Spinal cord (tissue), 10 donors: ENCODE results near the gene KCNQ5. TPM values are rescaled to one million over a fixed set of nuclear protein-coding genes. Genes with fewer than 3 reads are reported as not detected.

Source experiments
- DNase-seq, 6 donors: peaks; one replicate each; pipeline versions ENCODE4 v3.0.0 to v3.0.0-alpha.2; 2013 to 2015; ENCODE audit warnings: low spot score in 6 of 6, low read depth in 4 of 6
- H3K27ac ChIP-seq: one replicate; pipeline ENCODE4 v1.5.1; 2013; ENCODE audit warnings: low read depth, low read length, control low read depth
- H3K27me3 ChIP-seq: one replicate; pipeline ENCODE4 v1.6.1; 2013; ENCODE audit warnings: low read length; ENCODE audit not compliant: control insufficient read depth, insufficient read depth
- H3K36me3 ChIP-seq: one replicate; pipeline ENCODE4 v1.6.1; 2013; ENCODE audit warnings: low read length; ENCODE audit not compliant: control insufficient read depth, insufficient read depth
- H3K4me1 ChIP-seq: one replicate; pipeline ENCODE4 v1.6.1; 2013; ENCODE audit warnings: low read length; ENCODE audit not compliant: control insufficient read depth, insufficient read depth
- H3K4me3 ChIP-seq: one replicate; pipeline ENCODE4 v1.5.1; 2013; ENCODE audit warnings: low read depth, low read length, control low read depth
- H3K9me3 ChIP-seq: one replicate; pipeline ENCODE4 v1.6.1; 2013; ENCODE audit warnings: low read length; ENCODE audit not compliant: control insufficient read depth, insufficient read depth
- WGBS: methylation state at CpG from one replicate; pipeline ENCODE4 v1.1.5; 2013; ENCODE audit warnings: missing lambda C conversion rate; ENCODE audit not compliant: insufficient coverage; 5-methylcytosine and 5-hydroxymethylcytosine counted together
- polyA plus RNA-seq, 2 donors: library from polyadenylated mRNA; unstranded; fragments of 120-200 nt; gene quantifications; one replicate each; pipeline ENCODE4 v1.2.1, GENCODE V29; 2013; ENCODE audit not compliant: insufficient read length in 2 of 2
- total RNA-seq, 2 donors: library from RNA; depleted of rRNA in 1 of 2; stranded (reverse); fragments of 120-200 nt in 1 of 2; fragments of >200 nt in 1 of 2; gene quantifications; one replicate each; pipeline versions ENCODE4 v1.2.3 to v1.2.4, GENCODE V29; 2013 to 2014
- donor health status: healthy.

The KCNQ5 gene
- total and polyA plus RNA-seq, 4 donors, result 2.4 to 9.2 (median 6.5) TPM

DNA sequence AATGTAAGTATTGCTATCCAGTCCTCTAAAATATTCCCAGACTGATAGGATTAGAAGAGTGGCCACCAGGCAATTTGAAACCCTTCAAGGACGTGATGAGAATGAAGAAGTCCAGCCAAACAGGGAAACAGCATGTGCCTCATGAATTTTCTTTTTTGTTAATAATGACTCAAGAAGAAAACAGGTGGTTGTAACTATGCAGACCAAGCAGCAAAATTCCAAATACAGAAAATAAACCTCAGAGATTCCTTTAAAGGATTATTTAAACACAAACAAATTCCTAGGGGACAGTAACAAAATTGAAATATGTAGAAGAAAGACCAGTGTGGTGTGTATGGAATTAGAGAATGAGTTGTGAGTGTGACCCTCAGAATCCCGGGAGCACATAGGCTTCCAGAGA is 239.2 kb downstream of the KCNQ5 start:
- Histone ChIP-seq H3K4me1 (no peaks in the 10 kb centered on the region), H3K9me3 (no peaks in the 10 kb centered on the region), H3K36me3 (no peaks in the 10 kb centered on the region), H3K4me3 (no peak overlapping the region), H3K27ac (no peak overlapping the region), H3K27me3 (no peaks in the 10 kb centered on the region)
- 80% methylated on average over 1 of the region's 2 CpGs for WGBS
- no peak for DNase-seq

DNA sequence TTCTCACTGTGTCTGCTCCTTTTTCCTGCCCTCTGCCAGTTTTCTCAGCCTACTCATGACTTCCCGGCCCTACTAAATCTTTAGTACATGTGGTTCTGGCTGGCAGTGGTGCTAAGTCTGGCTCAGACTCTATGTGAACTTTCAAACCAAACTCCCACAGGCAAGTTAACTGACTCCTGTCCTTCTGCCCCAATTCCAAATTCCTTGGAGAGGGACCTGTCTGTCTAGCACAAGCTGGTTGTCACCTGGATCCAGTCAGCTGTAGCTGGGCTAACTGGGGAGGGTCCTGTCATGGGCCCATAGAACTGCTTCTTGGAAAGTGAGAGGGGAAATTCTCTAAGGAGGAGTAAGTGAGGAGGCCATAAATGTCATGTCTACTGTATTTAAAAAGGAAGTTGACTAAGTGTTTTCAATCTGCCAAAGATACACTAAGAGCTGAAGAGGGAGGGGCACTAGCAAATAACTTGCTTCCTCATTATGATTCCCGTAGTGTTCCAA is 240.1 kb downstream of the KCNQ5 start:
- Histone ChIP-seq H3K36me3 (no peaks in the 10 kb centered on the region), H3K4me1 (no peaks in the 10 kb centered on the region), H3K4me3 (no peak overlapping the region), H3K27ac (no peak overlapping the region), H3K27me3 (no peaks in the 10 kb centered on the region), H3K9me3 (no peaks in the 10 kb centered on the region)
- DNase-seq, result peak in 1 of 6 donors; percentile 45
- 57% methylated on average over 1 of the region's 2 CpGs for WGBS

DNA sequence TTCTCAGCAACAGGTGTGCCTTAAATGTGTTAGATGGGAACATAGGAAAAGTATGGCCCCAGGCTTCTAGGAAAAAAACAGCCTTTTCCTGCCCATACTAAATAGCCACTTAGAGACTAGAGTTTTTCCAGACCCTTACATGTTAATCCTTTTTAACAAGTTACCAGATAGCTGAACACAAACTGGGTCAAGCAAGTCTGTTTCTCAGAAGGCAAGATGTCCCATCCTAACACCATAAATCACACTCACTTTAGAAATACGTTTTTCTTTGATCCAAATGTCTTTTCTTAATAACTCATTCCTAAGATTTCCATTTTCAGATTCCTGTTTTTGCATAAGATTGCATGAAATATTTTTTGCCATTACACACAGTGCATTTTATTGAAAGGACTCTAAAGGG is 241.3 kb downstream of the KCNQ5 start:
- Histone ChIP-seq H3K4me1 (no peaks in the 10 kb centered on the region), H3K27ac (no peak overlapping the region), H3K27me3 (no peaks in the 10 kb centered on the region), H3K4me3 (no peak overlapping the region), H3K9me3 (no peaks in the 10 kb centered on the region), H3K36me3 (no peaks in the 10 kb centered on the region)
- no peak for DNase-seq
- no CpG with 5 or more reads among the region's 1 CpG for WGBS

DNA sequence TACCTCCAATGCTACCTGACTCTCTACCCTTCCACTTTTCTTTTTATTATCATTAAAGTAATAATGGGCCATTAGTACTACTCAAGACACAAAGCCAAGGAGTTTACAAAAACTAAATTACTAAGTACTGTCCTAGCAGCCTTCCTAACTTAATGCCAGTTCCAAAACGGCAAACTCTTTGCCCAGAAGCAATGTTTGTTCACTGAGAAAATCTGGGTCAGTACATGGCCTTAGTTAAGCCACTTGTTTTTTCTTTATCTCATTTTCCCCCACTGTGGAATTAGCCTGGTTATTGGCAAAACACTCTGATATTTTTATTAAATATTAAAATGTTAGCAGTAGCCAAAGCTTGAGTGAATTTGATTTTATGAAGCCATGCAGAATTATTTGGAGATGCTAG is 242.4 kb downstream of the KCNQ5 start:
- 44% methylated on average over 1 of the region's 1 CpG for WGBS
- Histone ChIP-seq H3K36me3 (no peaks in the 10 kb centered on the region), H3K27ac (no peak overlapping the region), H3K4me1 (no peaks in the 10 kb centered on the region), H3K4me3 (no peak overlapping the region), H3K27me3 (no peaks in the 10 kb centered on the region), H3K9me3 (no peaks in the 10 kb centered on the region)
- no peak for DNase-seq

DNA sequence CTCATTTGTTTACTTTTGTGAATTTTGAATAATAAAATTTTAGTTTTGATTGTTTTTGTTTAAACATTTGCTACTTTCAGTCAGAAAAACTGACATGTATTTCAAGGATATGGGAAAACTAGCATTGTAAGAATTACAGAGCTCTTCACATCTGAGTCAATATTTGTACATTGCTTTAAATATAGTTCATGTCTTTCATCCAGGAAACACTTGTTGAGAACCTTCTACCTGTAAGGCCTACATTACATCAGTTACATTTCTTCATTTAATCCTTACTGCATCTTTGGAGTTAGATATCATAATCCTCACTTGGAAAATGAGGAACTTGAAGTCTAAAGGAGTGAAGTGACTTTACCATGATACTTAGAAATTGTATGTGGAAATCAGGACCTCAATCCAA is 242.9 kb downstream of the KCNQ5 start:
- Histone ChIP-seq H3K27ac (no peak overlapping the region), H3K4me1 (no peaks in the 10 kb centered on the region), H3K9me3 (no peaks in the 10 kb centered on the region), H3K4me3 (no peak overlapping the region), H3K36me3 (no peaks in the 10 kb centered on the region), H3K27me3 (no peaks in the 10 kb centered on the region)
- no peak for DNase-seq

DNA sequence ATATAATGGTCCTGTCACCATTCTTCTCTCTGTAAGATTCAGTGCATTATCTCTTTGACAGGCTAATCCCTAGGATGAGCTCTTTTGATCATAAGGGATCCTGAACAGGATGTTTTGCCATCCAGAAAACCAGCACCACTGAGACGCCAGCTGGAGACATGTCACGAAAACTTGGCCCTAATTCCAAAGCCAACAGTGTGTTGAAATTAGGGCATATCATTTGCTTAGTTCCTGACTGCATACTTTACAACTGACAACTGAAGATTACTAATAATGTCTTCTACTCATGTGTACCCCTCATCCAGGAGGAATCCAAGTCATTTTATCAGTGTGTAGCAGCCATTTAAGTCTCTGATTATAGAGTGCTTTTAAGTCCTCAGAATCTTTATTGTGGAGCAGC is 243.6 kb downstream of the KCNQ5 start:
- H3K27ac ChIP-seq, result no peak overlapping the region
- no peaks in the 10 kb centered on the region for H3K9me3 ChIP-seq
- DNase-seq, result peak in 1 of 6 donors; percentile 32
- no peaks in the 10 kb centered on the region for H3K4me1 ChIP-seq
- 92% methylated on average over 2 of the region's 2 CpGs for WGBS
- H3K36me3 ChIP-seq, result no peaks in the 10 kb centered on the region
- H3K27me3 ChIP-seq, result no peaks in the 10 kb centered on the region
- H3K4me3 ChIP-seq, result no peak overlapping the region

DNA sequence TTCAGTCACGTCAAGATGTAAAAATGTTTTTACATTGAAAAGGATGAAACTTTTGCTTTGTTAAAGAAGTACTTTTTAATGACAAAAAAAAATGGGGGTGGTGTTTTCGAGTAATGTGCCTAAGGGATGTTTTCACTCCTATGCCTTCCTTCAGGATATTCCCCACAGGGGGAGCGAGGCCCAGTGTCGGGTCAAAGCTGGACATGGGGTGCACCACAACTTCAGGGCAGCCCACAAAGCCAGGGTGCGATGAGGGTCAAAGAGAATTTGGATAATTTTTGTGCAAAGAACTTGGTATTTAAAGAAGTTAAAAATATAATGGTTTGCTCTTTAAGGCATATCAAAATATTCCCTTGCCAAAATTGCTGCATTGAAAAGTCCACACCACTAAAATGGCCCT is 247.8 kb downstream of the KCNQ5 start:
- no peak for DNase-seq
- WGBS, result no CpG with 5 or more reads among the region's 5 CpGs
- no peaks in the 10 kb centered on the region for H3K27me3 ChIP-seq
- no peak overlapping the region for H3K27ac ChIP-seq
- H3K4me3 ChIP-seq, result no peak overlapping the region
- H3K4me1 ChIP-seq, result no peaks in the 10 kb centered on the region
- H3K9me3 ChIP-seq, result no peaks in the 10 kb centered on the region
- H3K36me3 ChIP-seq, result no peaks in the 10 kb centered on the region

DNA sequence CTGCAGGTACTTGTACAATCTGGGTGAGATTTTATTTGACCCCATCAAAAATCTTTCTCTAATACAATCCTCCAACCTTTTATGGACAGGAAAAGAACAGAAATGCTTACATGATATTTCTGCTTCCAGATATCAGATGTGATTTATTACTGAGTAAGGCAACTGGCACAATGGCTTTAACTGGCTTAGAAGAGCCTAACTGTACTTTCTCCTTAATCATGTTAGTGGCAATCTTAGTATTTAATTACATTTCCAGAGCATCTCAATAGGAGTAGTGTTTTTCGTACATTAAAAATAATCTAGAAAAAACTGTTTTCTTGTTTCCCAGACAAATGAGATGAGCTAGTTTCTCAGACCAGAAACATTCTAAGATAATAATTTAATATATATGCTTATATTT is 251.6 kb downstream of the KCNQ5 start:
- Histone ChIP-seq H3K4me3 (no peak overlapping the region), H3K36me3 (no peaks in the 10 kb centered on the region)
- WGBS, result no CpG with 5 or more reads among the region's 1 CpG

DNA sequence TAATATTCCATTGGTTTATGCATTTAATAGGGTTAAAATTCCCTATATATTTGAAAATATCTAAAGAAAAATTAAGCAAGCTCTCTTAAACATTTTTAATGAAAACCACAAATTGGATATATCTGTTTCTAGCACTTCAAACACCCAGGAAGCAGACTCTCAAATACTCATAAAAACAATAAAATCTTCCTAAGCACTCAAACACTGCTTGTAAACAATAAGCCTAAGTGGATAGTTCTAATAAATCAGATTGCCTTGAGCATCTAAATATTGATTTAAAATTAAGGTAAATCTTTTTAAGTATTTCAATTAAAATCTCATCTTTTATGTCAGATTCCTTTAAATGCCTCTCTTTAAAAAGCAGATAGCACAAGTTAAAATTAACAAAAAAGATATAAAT is 254.4 kb downstream of the KCNQ5 start:
- no peak overlapping the region for H3K27ac ChIP-seq
- H3K9me3 ChIP-seq, result no peaks in the 10 kb centered on the region
- DNase-seq, result no peak
- no peak overlapping the region for H3K4me3 ChIP-seq
- no peaks in the 10 kb centered on the region for H3K4me1 ChIP-seq
- H3K36me3 ChIP-seq, result no peaks in the 10 kb centered on the region
- no peaks in the 10 kb centered on the region for H3K27me3 ChIP-seq

More for the DNA sequence above, 251.6 kb downstream of the KCNQ5 start:
- H3K27ac ChIP-seq, result no peak overlapping the region
- no peaks in the 10 kb centered on the region for H3K27me3 ChIP-seq
- DNase-seq, result no peak
- H3K9me3 ChIP-seq, result no peaks in the 10 kb centered on the region
- no peaks in the 10 kb centered on the region for H3K4me1 ChIP-seq

DNA sequence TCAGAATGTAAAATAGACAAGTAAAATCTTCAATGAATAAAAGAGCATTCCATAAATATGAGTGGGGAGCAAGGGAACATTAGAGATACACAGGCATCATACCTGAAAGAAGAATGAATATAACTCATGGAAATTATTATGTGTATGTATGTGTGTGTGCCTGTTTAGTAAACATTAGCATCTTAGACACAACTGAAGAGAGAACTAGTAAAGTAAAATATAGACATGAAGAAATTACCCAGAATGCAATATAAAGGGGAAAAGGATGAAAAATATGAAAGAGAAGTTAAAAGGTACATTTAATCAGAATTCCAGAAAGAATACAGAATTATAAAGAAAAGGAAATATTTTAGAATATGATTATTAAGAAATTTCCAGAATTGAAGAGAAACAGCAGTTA is 264.3 kb downstream of the KCNQ5 start:
- H3K36me3 ChIP-seq, result no peaks in the 10 kb centered on the region
- H3K4me1 ChIP-seq, result no peaks in the 10 kb centered on the region
- no peaks in the 10 kb centered on the region for H3K9me3 ChIP-seq
- no peaks in the 10 kb centered on the region for H3K27me3 ChIP-seq
- no peak overlapping the region for H3K27ac ChIP-seq
- no peak for DNase-seq
- H3K4me3 ChIP-seq, result no peak overlapping the region
